GM20000 (cell line): Measurements from ENCODE around the gene UAP1L1.

Experiments
- DNase-seq: peaks from one replicate; pipeline ENCODE4 v3.0.0; 2012; ENCODE audit warnings: low spot score
- TF ChIP-seq, protein P1 (sequence below): IDR thresholded peaks from 2 replicates; pipeline ENCODE4 v1.5.1; 2012; ENCODE audit warnings: mild to moderate bottlenecking, control low read depth; ENCODE audit errors: extremely low read depth, missing control alignments

The UAP1L1 gene

DNA sequence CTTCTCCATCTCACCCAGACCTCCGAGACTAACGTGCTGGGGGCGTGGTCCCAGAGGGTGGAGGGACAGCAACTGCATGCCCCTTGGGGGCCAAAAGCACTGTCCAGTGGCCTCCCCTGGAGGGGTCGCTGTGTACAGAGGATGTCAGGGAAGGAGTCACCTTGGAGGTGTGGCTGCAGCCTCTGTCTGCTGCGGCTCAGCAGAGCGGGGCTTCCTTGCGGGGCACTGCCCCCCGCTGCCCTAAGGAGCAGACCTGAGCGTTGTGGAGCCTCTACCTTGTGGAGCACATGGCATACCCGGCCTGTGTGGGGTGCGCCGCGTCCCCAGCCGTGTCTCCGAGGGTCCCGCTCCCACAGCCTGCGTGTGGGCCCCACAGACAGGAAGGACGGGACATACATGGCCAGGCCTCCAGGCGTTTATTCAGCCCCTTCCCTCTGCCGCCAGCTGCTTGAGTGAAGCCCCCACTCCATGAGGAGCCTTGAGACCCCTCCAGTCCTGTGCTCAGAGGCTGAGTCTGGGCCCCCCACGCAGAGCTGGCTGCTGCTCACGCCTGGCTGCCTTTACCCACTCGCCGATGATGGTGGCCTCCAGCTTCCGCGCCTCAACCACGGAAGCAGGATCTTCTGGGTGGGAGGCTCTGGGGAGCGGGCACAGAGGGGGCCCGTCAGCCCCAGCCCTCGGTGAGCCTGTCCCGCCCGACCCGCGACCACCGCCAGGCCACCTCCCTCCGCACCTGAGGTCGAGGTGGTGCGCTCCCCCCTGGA lies 33.0 kb downstream of the UAP1L1 start:
- DNase-seq, result peak; percentile 36
- TF ChIP-seq, protein P1, sequence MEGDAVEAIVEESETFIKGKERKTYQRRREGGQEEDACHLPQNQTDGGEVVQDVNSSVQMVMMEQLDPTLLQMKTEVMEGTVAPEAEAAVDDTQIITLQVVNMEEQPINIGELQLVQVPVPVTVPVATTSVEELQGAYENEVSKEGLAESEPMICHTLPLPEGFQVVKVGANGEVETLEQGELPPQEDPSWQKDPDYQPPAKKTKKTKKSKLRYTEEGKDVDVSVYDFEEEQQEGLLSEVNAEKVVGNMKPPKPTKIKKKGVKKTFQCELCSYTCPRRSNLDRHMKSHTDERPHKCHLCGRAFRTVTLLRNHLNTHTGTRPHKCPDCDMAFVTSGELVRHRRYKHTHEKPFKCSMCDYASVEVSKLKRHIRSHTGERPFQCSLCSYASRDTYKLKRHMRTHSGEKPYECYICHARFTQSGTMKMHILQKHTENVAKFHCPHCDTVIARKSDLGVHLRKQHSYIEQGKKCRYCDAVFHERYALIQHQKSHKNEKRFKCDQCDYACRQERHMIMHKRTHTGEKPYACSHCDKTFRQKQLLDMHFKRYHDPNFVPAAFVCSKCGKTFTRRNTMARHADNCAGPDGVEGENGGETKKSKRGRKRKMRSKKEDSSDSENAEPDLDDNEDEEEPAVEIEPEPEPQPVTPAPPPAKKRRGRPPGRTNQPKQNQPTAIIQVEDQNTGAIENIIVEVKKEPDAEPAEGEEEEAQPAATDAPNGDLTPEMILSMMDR, result no peak

DNA sequence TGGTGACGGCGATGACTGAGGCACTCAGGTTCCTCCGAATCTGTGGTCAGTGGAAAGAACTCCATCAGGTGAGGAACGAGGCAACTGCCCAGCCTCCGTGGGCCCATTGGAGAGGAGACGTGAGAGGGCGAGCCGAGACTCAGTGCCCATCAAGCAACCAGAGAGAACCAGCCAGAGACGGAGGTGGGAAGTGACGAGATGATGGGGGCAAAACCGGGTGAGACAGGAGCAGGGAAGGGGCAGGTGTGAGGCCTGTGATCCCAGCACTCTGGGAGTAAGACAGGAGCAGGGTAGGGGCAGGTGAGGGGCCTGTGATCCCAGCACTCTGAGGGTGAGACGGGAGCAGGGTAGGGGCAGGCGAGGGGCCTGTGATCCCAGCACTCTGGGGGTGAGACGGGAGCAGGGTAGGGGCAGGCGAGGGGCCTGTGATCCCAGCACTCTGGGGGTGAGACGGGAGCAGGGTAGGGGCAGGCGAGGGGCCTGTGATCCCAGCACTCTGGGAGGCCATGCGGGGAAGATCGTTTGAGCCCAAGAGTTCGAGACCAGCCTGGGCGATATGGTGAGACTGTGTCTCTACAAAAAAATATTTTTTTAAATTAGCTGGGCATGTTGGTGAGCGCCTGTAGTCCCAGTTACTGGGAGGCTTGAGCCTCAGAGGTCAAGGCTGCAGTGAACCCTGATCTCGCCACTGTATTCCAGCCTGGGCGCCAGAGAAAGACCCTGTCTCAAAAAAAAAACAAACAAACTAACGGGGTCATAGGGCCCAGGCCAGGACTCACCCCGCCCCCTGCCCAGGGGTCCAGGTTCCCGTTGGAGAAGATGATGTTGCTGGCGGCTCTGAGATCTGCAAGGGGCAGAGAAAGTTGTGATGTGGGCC lies 33.8 kb downstream of the UAP1L1 start:
- TF ChIP-seq, protein P1, result no peak

GRCh38 chr9:137111788-137112563 lies 34.7 kb downstream of the UAP1L1 start:
- TF ChIP-seq, protein P1, result no peak
- DNase-seq, result no peak

More for the DNA sequence above, 33.8 kb downstream of the UAP1L1 start:
- DNase-seq, result no peak

- TF ChIP-seq, protein P1, result no peak
- peak; percentile 28 for DNase-seq
These were observed 35.5 kb downstream of the UAP1L1 start for GRCh38 chr9:137112564-137113384.

- TF ChIP-seq, protein P1, result no peak
- peak; percentile 79 for DNase-seq
These were observed 36.3 kb downstream of the UAP1L1 start for GRCh38 chr9:137113385-137114159.

DNA sequence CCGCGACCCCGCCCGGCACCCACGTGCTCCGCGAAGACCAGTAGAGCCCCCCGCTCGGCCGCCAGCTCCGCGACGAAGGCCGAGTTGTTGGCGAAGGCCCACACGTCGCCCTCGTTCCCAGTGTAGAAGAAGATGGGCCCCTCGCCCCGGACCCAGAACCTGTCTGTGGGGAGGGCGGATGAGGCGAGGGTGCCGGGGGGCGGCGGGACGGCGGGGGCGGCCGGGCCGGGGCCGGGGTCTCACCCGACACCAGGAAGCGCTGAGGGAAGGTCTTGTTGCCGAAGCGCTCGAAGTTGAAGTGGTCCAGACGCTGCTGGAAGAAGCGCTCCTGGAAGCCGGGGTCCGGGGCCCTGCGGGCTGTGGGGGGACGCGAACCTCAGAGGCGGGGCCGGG lies 36.9 kb downstream of the UAP1L1 start:
- peak; percentile 78 for DNase-seq
- TF ChIP-seq, protein P1, result no peak
